ENCODE results near the gene FCER2.

Gene FCER2

DNA sequence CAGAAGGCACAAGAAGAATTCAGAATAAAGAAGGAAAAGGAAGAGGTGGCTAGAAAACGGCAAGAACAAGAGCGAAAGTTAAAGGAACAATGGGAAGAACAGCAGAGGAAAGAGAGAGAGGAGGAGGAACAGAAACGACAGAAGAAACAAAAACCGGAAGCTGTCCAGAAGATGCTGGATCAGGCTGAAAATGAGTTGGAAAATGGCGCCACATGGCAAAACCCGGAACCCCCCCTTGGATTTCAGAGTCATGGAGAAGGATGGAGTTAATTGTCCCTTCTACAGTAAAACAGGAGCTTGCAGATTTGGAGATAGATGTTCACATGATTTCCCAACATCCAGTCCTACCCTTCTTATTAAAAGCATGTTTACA, 38.7 kb upstream of the FCER2 start:
- DNase-seq (ENCODE audit: low spot score in 2 of 2) (no peak), ATAC-seq (replicated peaks; ENCODE audit: extremely low read depth, poor library complexity, severe bottlenecking) (no peak)
- Mint-ChIP-seq H3K36me3 (ENCODE audit: insufficient read depth) (peaks cover 2% of the 10 kb centered on the region), H3K27ac (ENCODE audit: low read depth) (no peak overlapping the region), H3K27me3 (peaks cover 22% of the 10 kb centered on the region), H3K4me1 (no peaks in the 10 kb centered on the region), H3K9me3 (no peaks in the 10 kb centered on the region), H3K4me3 (no peak overlapping the region)

DNA sequence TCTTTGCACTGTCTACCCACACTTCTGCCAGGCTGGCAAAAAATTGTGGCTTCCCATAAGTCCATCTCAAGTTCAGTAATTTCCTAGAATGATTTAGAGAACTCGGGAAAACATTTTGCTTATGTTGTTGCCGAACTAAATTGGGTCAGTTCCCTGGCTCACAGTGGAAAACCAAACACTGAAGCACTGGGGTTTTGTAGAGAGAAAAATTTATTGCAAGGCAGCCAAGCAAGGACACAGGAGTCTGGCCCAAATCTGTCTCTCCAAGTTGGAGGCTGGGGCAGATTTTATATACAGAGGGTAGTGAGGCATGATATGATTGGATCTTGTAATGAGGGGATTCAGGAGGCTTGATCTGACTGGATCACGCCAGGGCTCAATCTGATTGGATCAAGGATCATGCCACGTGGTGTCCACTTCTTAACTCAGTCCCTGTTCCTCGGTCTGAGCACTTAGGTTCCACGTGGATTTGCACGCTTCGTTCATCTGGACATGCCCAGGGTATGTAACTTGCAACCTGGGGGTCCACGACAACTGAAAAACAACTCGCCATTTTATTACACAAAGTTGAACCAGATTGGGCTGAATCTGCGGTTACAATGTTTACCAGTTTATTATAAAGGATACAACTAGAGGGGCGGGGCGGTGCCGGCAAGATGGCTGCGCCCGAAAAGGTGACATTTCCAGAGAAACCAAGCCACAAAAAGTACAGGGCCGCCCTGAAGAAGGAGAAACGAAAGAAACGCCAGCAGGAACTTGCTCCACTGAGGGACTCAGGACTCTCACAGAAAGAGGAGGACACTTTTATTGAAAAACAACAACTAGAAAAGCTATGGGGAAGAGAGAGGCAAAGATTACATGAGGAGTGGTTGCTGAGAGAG, 38.1 kb upstream of the FCER2 start:
- Mint-ChIP-seq H3K4me3 (no peak overlapping the region), H3K27me3 (peaks cover 22% of the 10 kb centered on the region), H3K27ac (ENCODE audit: low read depth) (no peak overlapping the region), H3K36me3 (ENCODE audit: insufficient read depth) (peaks cover 2% of the 10 kb centered on the region), H3K9me3 (no peaks in the 10 kb centered on the region), H3K4me1 (no peaks in the 10 kb centered on the region)
- no peak for ATAC-seq (replicated peaks; ENCODE audit: extremely low read depth, poor library complexity, severe bottlenecking)
- no peak for DNase-seq (ENCODE audit: low spot score in 2 of 2)

DNA sequence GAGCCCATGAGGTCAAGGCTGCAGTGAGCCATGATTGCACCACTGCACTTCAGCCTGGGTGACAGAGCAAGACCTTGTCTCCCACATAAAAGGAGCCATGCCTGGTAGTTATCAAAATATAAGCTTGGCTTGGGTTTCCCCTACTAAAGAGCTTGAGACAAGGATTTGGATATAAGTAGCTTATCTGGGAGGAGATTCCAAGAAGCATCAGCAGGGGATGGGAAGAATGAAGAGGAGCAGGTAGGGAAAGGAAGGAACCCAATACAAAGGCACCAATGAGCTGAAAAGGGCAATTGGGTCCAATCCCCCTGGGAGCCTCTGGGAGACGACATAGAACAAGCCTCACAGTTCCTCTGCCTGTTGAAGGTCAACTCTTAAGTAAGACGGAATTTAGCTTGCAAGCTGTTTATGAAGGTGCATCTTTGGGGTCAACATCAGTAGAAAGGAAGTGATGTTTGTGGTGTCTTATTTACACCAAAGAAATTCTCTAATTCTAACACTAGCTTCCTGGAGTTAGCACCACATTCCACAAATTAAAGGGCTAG, 37.4 kb upstream of the FCER2 start:
- DNase-seq (ENCODE audit: low spot score in 2 of 2) (no peak), ATAC-seq (replicated peaks; ENCODE audit: extremely low read depth, poor library complexity, severe bottlenecking) (no peak)
- Mint-ChIP-seq H3K27ac (ENCODE audit: low read depth) (no peak overlapping the region), H3K9me3 (no peaks in the 10 kb centered on the region), H3K36me3 (ENCODE audit: insufficient read depth) (peaks cover 2% of the 10 kb centered on the region), H3K4me3 (no peak overlapping the region), H3K4me1 (peaks cover 3% of the 10 kb centered on the region), H3K27me3 (peaks cover 29% of the 10 kb centered on the region)

DNA sequence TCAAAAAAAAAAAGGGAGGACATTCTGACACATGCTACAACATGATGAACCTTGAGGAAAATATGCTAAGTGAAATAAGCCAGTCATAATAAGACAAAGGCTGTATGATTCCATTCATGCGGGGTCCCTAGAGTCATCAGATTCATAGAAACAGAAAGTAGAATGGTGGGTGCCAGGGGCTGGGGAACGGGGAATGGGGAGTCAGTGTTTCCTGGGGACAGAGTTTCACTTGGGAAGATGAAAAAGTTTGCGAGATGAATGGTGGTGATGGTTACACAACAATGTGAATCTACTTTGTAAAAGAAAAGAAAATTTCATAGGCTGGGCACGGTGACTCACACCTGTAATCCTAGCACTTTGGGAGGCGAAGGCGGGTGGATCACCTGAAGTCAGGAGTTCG, 36.1 kb upstream of the FCER2 start:
- Mint-ChIP-seq H3K4me3 (no peak overlapping the region), H3K9me3 (no peaks in the 10 kb centered on the region), H3K27ac (ENCODE audit: low read depth) (no peak overlapping the region), H3K27me3 (peaks cover 39% of the 10 kb centered on the region), H3K36me3 (ENCODE audit: insufficient read depth) (peaks cover 2% of the 10 kb centered on the region), H3K4me1 (peaks cover 5% of the 10 kb centered on the region)
- no peak for DNase-seq (ENCODE audit: low spot score in 2 of 2)
- ATAC-seq (replicated peaks; ENCODE audit: extremely low read depth, poor library complexity, severe bottlenecking): no peak

DNA sequence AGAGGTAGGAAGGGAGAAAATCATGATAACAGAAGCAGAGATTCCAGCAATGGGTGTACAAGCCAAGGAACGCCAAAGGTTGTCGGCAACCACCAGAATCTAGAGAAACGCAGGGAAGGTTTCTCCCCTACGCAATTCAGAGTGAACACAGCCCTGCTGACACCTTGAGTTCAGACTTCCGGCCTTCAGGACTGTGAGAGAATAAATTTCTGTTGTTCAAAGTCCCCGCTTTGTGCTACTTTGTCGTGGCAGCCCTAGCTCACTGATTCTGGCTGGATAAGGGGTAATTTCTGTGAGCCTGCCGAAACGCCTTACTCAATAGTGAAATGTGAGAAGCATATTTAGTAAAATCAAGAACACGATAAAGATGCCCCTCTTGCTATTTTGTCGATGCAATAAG, 35.3 kb upstream of the FCER2 start:
- no peaks in the 10 kb centered on the region for H3K9me3 Mint-ChIP-seq
- H3K4me1 Mint-ChIP-seq: peaks cover 5% of the 10 kb centered on the region
- ATAC-seq (replicated peaks; ENCODE audit: extremely low read depth, poor library complexity, severe bottlenecking): no peak
- no peak for DNase-seq (ENCODE audit: low spot score in 2 of 2)
- no peak overlapping the region for H3K4me3 Mint-ChIP-seq
- H3K27ac Mint-ChIP-seq (ENCODE audit: low read depth): no peak overlapping the region
- H3K36me3 Mint-ChIP-seq (ENCODE audit: insufficient read depth): peaks cover 2% of the 10 kb centered on the region
- H3K27me3 Mint-ChIP-seq: peaks cover 47% of the 10 kb centered on the region

DNA sequence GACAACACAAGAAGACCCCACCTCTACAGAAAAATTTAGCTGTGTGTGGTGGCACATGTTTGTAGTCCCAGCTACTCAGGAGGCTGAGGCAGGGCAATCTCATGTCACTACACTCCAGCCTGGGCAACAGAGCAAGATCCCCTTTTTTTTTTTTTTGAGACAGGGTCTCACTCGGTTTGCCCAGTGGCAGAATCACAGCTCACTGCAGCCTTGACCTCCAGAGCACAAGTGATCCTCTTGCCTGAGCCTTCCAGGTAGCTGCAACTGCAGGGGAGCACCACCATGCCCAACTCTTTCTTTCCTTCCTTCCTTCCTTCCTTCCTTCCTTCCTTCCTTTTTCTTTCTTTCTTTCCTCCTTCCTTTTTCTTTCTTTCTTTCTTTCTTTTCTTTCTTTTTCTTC, 34.2 kb upstream of the FCER2 start:
- no peak overlapping the region for H3K4me3 Mint-ChIP-seq
- H3K27ac Mint-ChIP-seq (ENCODE audit: low read depth): peak overlapping the region; percentile 53
- no peaks in the 10 kb centered on the region for H3K9me3 Mint-ChIP-seq
- H3K4me1 Mint-ChIP-seq: peaks cover 5% of the 10 kb centered on the region
- peaks cover 58% of the 10 kb centered on the region for H3K27me3 Mint-ChIP-seq
- ATAC-seq (replicated peaks; ENCODE audit: extremely low read depth, poor library complexity, severe bottlenecking) (no peak), DNase-seq (ENCODE audit: low spot score in 2 of 2) (no peak)
- H3K36me3 Mint-ChIP-seq (ENCODE audit: insufficient read depth): peaks cover 2% of the 10 kb centered on the region

DNA sequence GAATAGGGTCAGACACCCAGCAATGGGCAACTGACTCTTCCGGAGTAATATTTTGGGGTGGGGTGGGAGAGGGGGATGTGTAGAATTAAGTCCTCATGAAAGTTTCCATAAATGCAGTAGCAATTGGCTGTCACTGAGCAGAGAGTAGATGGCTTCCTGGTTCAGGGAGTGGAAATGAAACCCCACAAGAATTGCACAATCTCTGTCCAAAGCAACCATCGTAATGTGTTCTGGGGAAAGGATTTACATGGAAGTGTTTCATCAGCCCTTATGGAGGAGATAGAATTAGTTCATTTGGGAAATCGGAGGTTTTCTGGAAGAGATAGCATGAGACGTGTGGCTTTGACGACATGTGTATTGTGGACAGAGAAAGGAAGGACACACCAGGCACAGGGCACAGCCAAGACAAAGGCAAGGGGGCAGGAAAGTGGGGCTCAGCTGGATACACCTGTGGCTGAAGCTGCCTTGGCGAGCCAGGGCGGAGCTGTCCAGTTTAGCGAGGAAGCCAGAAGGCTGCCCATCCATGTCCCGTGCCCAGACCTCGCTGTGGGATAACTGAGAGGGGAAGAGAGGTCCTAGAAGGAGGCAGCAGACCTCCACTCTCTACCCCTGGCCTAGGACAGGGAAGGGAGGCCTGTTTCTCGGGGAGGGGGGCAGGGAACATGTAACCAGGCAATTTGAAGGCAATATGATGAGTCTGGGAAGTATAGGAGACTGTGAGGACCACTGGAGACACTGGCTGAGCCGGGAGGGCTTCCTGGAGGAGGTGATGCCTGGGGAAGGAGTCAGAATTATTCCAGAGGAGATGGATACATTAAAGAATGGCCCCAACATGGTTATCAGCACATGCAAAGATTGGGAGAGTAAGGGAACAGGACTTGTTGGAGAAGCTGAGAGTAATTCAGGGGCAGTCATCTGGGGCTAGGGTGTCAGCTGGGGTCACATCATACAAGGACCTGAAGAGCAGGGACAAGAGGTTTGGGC, 32.6 kb upstream of the FCER2 start:
- Mint-ChIP-seq H3K27ac (ENCODE audit: low read depth) (no peak overlapping the region), H3K9me3 (no peaks in the 10 kb centered on the region), H3K27me3 (peaks cover 74% of the 10 kb centered on the region), H3K4me1 (peaks cover 5% of the 10 kb centered on the region), H3K4me3 (no peak overlapping the region), H3K36me3 (ENCODE audit: insufficient read depth) (peaks cover 3% of the 10 kb centered on the region)
- ATAC-seq (replicated peaks; ENCODE audit: extremely low read depth, poor library complexity, severe bottlenecking): no peak
- DNase-seq (ENCODE audit: low spot score in 2 of 2): no peak

DNA sequence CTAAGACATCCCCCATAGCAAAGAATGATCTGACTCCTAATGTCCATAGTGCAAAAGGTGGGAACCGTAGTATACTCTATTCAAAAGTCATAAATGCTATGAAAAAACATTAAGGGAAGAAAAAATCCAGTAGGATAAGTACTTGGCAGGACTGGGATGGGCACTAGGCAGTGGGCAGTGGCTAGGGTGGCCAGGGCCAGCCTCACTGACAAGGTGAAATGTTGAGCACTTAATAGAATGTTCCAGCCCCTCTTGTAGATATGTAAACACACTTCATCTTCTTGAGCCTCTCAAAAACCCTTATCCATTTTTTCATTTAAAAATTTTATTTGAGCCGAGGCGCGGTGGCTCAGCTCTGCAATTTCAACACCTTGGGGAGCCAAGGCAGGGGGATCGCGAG, 31.4 kb upstream of the FCER2 start:
- DNase-seq (ENCODE audit: low spot score in 2 of 2) (no peak), ATAC-seq (replicated peaks; ENCODE audit: extremely low read depth, poor library complexity, severe bottlenecking) (no peak)
- H3K4me3 Mint-ChIP-seq: no peak overlapping the region
- no peaks in the 10 kb centered on the region for H3K9me3 Mint-ChIP-seq
- H3K27me3 Mint-ChIP-seq: peaks cover 85% of the 10 kb centered on the region
- no peak overlapping the region for H3K27ac Mint-ChIP-seq (ENCODE audit: low read depth)
- peaks cover 6% of the 10 kb centered on the region for H3K4me1 Mint-ChIP-seq
- H3K36me3 Mint-ChIP-seq (ENCODE audit: insufficient read depth): peaks cover 3% of the 10 kb centered on the region

DNA sequence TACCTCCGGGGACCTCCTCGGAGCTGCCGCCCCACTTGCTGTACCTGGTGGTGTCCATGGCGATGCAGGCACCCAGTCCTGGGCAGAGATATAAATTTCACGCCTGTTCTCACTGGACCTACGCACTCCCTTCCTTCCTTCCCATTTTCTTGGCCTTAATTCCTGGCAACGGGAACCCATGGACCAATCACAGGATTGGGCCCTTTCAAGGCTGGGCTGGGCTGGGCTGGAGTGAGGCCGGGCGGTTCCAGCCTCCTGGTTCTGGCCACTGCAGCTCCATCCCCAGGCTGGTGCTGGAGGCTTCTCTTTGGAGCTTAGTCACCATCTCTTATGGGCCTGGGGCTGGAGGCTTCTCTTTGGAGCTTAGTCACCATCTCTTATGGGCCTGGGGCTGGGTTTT, 30.1 kb upstream of the FCER2 start, which contains the start of gene CLEC4G:
Gene CLEC4G (minus strand): TSS at position 66 of the 400 bp plus-strand sequence. CDS start 8 bp downstream, at position 58.
- DNase-seq (ENCODE audit: low spot score in 2 of 2) (no peak), ATAC-seq (replicated peaks; ENCODE audit: extremely low read depth, poor library complexity, severe bottlenecking) (no peak)
- H3K27ac Mint-ChIP-seq (ENCODE audit: low read depth): no peak within 1 kb of the TSS
- H3K4me3 Mint-ChIP-seq: no peak within 1 kb of the TSS
- peaks cover 1% of the 10 kb centered on the region for H3K36me3 Mint-ChIP-seq (ENCODE audit: insufficient read depth)
- peaks cover 88% of the 10 kb centered on the region for H3K27me3 Mint-ChIP-seq
- no peaks in the 10 kb centered on the region for H3K9me3 Mint-ChIP-seq
- peaks cover 10% of the 10 kb centered on the region for H3K4me1 Mint-ChIP-seq

DNA sequence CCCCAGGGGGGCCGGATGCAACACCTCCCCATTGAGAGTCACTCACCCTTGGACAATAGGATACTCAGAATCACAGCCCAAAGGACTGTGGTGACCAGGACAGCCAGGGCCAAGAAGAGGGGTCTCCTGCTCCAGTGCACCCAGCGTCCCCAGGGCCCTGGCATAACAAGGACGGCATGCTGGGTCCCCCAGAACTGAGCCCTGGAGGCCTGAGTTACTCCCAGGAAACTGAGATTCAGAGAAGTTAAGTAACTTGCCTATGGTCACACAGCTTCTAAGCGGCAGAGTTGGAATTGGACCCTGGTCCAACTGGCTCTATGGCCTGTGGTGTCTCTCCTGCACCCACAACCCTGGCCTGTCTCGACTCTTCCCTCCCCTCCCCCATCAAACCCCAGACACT, 29.7 kb upstream of the FCER2 start:
- H3K4me3 Mint-ChIP-seq: no peak overlapping the region
- peaks cover 85% of the 10 kb centered on the region for H3K27me3 Mint-ChIP-seq
- H3K9me3 Mint-ChIP-seq: no peaks in the 10 kb centered on the region
- peaks cover 10% of the 10 kb centered on the region for H3K4me1 Mint-ChIP-seq
- peaks cover 1% of the 10 kb centered on the region for H3K36me3 Mint-ChIP-seq (ENCODE audit: insufficient read depth)
- ATAC-seq (replicated peaks; ENCODE audit: extremely low read depth, poor library complexity, severe bottlenecking) (no peak), DNase-seq (ENCODE audit: low spot score in 2 of 2) (no peak)
- H3K27ac Mint-ChIP-seq (ENCODE audit: low read depth): no peak overlapping the region

DNA sequence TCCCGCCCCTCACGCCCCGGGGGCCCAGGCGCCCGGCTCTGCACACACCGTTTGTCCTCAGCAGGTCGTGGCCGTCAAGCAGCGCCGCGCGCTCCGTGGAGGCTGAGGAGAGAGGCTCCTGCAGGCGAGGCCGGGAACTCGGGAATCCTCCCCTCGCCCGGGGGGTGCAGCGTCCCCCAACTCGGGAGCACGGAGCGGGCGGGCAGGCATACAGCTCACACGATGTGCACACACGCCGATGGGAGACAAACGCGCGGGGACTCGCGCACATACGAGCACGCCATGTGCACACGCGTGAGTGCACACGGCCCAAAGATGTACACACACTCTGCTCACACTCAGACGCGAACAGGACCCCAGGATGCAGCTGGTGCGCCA, 29.3 kb upstream of the FCER2 start:
- Mint-ChIP-seq H3K9me3 (no peaks in the 10 kb centered on the region), H3K27me3 (peaks cover 81% of the 10 kb centered on the region), H3K27ac (ENCODE audit: low read depth) (no peak overlapping the region), H3K36me3 (ENCODE audit: insufficient read depth) (peaks cover 1% of the 10 kb centered on the region), H3K4me3 (no peak overlapping the region), H3K4me1 (peaks cover 10% of the 10 kb centered on the region)
- DNase-seq (ENCODE audit: low spot score in 2 of 2) (no peak), ATAC-seq (replicated peaks; ENCODE audit: extremely low read depth, poor library complexity, severe bottlenecking) (no peak)

DNA sequence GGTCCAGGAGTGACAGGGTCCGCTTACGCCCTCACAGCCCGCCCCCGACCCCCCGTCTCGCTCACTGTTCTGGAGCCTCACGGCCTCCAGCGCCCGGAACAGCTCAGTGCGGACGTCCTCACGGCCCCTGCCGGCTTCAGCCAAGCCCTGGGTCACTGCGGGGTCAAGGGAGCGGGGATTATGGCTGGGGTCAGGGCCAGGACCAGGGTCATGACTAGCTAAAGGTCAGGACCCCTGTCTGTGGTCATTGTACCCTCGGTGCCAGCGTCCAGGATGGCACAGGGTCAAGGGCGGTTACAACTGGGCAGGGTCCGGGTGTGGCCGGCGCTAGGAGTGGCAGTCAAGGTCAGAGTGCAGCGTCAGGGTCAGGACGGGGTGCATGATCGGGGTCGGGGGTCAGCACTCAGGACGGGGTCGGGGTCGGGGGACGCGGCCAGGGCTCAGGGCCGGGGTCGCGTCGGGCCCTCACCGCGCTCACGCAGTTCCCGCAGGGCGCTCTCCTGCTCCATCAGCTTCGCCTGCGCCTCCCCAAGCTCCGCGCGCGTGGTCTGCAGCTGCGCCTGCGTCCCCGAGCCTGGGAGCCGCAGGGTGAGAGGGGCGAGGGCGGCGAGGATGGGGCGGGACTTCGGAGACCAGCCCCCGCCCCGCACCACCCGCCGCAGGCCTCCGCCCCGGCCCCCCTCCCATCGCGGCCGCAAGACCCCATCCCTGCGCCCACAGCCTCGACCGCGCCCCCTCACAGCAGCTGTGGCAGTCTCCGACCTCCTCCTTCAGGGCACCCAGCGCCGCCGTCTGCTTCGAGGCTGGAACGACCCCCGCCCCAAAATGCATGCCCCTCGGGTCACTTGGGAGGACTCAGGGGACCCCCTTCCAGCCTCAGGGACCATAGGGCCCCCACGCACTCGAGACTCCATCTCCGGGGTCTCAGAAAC, 28.6 kb upstream of the FCER2 start:
- Mint-ChIP-seq H3K4me1 (peaks cover 10% of the 10 kb centered on the region), H3K27me3 (peaks cover 78% of the 10 kb centered on the region), H3K9me3 (no peaks in the 10 kb centered on the region), H3K36me3 (ENCODE audit: insufficient read depth) (peaks cover 1% of the 10 kb centered on the region), H3K4me3 (peak overlapping the region; percentile 25), H3K27ac (ENCODE audit: low read depth) (no peak overlapping the region)
- DNase-seq (ENCODE audit: low spot score in 2 of 2) (no peak), ATAC-seq (replicated peaks; ENCODE audit: extremely low read depth, poor library complexity, severe bottlenecking) (no peak)

Data from central memory CD8-positive, alpha-beta T cell (primary cell).